HFFc6 (cell line): ENCODE results near the gene NHSL2. TPM values are rescaled to one million over a fixed set of nuclear protein-coding genes. Genes with fewer than 3 reads are reported as not detected.

Source experiments
- DNase-seq: peaks from one replicate; pipeline ENCODE4 v3.0.0-alpha.2; 2018
- H3K27ac Mint-ChIP-seq: 2 replicates; pipeline ENCODE4 v1.8.0; 2020; ENCODE audit warnings: mild to moderate bottlenecking, mixed read lengths
- H3K27me3 Mint-ChIP-seq: 2 replicates; pipeline ENCODE4 v1.8.0; 2021; ENCODE audit warnings: mild to moderate bottlenecking, moderate library complexity, mixed read lengths; ENCODE audit not compliant: insufficient read depth
- H3K36me3 Mint-ChIP-seq: 2 replicates; pipeline ENCODE4 v1.8.0; 2021; ENCODE audit warnings: low read depth, mixed read lengths
- H3K4me1 Mint-ChIP-seq: 2 replicates; pipeline ENCODE4 v1.8.0; 2020; ENCODE audit warnings: low read depth, mixed read lengths
- H3K4me3 Mint-ChIP-seq: 2 replicates; pipeline ENCODE4 v1.8.0; 2020; ENCODE audit warnings: mild to moderate bottlenecking, moderate library complexity, mixed read lengths
- H3K9me3 Mint-ChIP-seq: 2 replicates; pipeline ENCODE4 v1.8.0; 2020; ENCODE audit warnings: mild to moderate bottlenecking, mixed read lengths
- total RNA-seq, 6 experiments: library from RNA; stranded (reverse); fragmentation: NEBNext Ultra II Directional; extraction: Animal tissue kit (Norgen Biotek cat#: 25700); gene quantifications; 2 replicates in 1 of 6; 3 replicates in 5 of 6; pipeline ENCODE4 v1.2.3, GENCODE V29; 2021
- TF ChIP-seq, protein P1 (sequence below): fragments of 200-600 bp; sonication (generic); IDR thresholded peaks from 2 replicates; pipeline ENCODE4 v1.5.0; 2021; ENCODE audit warnings: antibody characterized with exemption, mild to moderate bottlenecking

The NHSL2 gene
- total RNA-seq, 6 experiments from 2014 or later: 0.28 to 1.1 (median 0.52) TPM

DNA sequence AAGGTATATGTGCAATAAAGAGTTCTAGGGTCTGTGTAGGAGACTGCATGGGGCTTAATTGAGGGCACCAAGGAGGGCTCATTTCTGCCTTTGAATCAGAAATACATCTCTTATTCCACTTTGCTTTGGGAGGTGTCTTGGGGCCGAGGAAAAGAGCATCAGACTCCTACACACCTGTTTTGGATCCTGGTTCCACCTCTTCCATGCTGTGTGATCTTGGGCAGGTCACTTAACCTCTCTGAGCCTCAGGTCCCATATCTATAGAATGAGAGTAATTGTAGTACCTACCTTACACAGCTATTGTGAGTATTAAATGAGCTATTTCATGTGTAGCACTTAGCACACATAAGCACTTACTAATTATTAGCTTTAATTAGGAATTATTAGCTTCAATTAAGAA is 120.5 kb downstream of the NHSL2 start:
- H3K27ac Mint-ChIP-seq: no peak overlapping the region
- H3K9me3 Mint-ChIP-seq: no peaks in the 10 kb centered on the region
- DNase-seq: no peak
- H3K27me3 Mint-ChIP-seq: no peaks in the 10 kb centered on the region; the same call in none of the 2 replicates
- H3K4me3 Mint-ChIP-seq: no peak overlapping the region
- H3K36me3 Mint-ChIP-seq: no peaks in the 10 kb centered on the region
- TF ChIP-seq, protein P1, sequence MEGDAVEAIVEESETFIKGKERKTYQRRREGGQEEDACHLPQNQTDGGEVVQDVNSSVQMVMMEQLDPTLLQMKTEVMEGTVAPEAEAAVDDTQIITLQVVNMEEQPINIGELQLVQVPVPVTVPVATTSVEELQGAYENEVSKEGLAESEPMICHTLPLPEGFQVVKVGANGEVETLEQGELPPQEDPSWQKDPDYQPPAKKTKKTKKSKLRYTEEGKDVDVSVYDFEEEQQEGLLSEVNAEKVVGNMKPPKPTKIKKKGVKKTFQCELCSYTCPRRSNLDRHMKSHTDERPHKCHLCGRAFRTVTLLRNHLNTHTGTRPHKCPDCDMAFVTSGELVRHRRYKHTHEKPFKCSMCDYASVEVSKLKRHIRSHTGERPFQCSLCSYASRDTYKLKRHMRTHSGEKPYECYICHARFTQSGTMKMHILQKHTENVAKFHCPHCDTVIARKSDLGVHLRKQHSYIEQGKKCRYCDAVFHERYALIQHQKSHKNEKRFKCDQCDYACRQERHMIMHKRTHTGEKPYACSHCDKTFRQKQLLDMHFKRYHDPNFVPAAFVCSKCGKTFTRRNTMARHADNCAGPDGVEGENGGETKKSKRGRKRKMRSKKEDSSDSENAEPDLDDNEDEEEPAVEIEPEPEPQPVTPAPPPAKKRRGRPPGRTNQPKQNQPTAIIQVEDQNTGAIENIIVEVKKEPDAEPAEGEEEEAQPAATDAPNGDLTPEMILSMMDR: no peak
- H3K4me1 Mint-ChIP-seq: peaks cover 47% of the 10 kb centered on the region

DNA sequence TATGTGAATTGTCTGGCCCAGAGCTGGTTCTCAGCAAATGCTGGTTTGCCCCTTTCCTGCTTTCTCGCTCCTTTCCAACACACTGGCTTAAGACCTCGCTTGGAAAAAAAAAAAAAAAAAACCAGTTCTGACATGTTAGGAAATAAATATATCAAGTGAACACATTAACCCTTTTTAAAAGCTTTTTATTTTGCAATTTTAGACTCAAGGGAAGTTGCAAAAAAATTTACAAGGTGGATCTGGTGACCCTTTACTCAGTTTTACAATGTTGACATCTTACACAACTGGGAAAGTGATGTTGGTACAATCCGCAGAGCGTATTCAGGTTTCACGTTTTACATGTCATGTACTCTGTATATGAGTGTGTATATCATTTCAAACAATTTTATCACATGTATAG is 121.0 kb downstream of the NHSL2 start:
- H3K4me3 Mint-ChIP-seq: no peak overlapping the region
- peaks cover 3% of the 10 kb centered on the region for H3K27me3 Mint-ChIP-seq
- H3K9me3 Mint-ChIP-seq: peaks cover 4% of the 10 kb centered on the region; the same call in 1 of the 2 replicates
- no peak for DNase-seq
- peaks cover 3% of the 10 kb centered on the region; the same call in 1 of the 2 replicates for H3K36me3 Mint-ChIP-seq
- TF ChIP-seq, protein P1: no peak
- H3K27ac Mint-ChIP-seq: no peak overlapping the region
- H3K4me1 Mint-ChIP-seq: peaks cover 44% of the 10 kb centered on the region

DNA sequence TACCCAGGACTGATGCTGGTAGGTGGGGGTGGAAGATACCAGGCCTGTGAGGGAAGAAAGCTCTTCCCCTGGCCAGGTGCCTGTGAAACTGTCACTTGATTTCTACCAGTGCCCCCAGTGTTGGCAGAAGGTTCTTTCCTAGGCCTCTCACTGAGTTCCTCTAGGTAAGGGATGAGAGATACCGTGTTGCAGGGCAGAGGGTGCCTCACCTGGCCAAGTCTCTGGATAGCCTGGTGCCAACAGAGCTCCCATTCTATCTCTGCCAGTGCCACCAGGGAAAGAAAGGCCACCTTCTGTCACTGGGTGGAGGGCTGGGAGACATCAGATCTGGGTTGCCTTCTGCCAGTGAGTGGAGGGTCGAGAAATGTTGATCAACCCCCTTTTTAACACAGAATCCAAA is 127.0 kb downstream of the NHSL2 start:
- no peak for DNase-seq
- H3K4me3 Mint-ChIP-seq: no peak overlapping the region
- H3K27me3 Mint-ChIP-seq: peaks cover 3% of the 10 kb centered on the region
- H3K27ac Mint-ChIP-seq: no peak overlapping the region
- TF ChIP-seq, protein P1: no peak
- H3K36me3 Mint-ChIP-seq: peaks cover 5% of the 10 kb centered on the region; the same call in 1 of the 2 replicates
- H3K4me1 Mint-ChIP-seq: peaks cover 10% of the 10 kb centered on the region; the same call in 1 of the 2 replicates
- peaks cover 6% of the 10 kb centered on the region; the same call in 1 of the 2 replicates for H3K9me3 Mint-ChIP-seq

DNA sequence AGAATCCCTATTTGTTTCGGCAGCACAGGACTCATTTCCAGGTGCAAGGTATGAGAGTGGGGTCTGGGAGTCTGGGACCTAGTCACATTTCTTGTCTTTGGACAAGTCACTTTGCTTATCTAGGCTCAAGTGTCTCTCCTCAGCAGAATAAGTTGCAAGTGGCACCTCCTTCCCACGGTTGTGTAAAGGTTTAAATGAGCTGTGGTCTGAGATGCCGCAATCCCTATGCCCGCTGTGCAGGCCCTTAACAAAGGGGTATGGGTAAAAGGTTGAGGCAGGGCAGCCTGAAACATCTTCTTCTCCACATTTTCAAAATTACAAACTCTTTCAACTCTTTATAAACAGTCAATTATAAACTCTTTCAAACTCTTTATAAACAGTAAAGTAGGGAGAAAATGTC is 127.4 kb downstream of the NHSL2 start:
- H3K4me1 Mint-ChIP-seq: peaks cover 11% of the 10 kb centered on the region; the same call in 1 of the 2 replicates
- DNase-seq: no peak
- H3K27ac Mint-ChIP-seq: no peak overlapping the region
- peaks cover 3% of the 10 kb centered on the region for H3K27me3 Mint-ChIP-seq
- H3K9me3 Mint-ChIP-seq: peaks cover 6% of the 10 kb centered on the region; the same call in 1 of the 2 replicates
- TF ChIP-seq, protein P1: no peak
- no peak overlapping the region for H3K4me3 Mint-ChIP-seq
- H3K36me3 Mint-ChIP-seq: peaks cover 5% of the 10 kb centered on the region; the same call in 1 of the 2 replicates

DNA sequence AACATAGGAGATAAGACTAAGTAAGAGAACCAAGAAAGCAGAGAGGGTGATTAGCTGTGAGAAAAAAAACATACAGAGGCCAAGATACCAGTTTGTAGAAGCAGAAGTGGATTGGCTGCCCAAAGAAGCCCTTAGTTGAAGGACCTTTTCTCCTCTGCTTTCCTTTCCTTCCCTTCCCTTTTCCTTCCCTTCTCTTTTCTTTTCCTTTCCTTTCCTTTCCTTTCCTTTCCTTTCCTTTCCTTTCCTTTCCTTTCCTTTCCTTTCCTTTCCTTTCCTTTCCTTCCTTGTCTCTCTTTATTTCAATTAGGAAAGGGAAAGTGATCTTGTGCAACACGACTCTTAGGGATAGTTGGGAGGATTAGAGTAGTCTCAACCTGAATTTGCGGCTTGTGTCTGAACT is 128.2 kb downstream of the NHSL2 start:
- H3K27ac Mint-ChIP-seq: no peak overlapping the region
- no peak overlapping the region for H3K4me3 Mint-ChIP-seq
- no peak for DNase-seq
- H3K4me1 Mint-ChIP-seq: peaks cover 11% of the 10 kb centered on the region; the same call in 1 of the 2 replicates
- peaks cover 5% of the 10 kb centered on the region; the same call in 1 of the 2 replicates for H3K36me3 Mint-ChIP-seq
- H3K9me3 Mint-ChIP-seq: peaks cover 6% of the 10 kb centered on the region; the same call in 1 of the 2 replicates
- TF ChIP-seq, protein P1: no peak
- H3K27me3 Mint-ChIP-seq: peaks cover 4% of the 10 kb centered on the region
